K562 (cell line): ENCODE data around the gene ZBED4. TPM values are rescaled to one million over a fixed set of nuclear protein-coding genes. Genes with fewer than 3 reads are reported as not detected.

Experiments used
- ARID2 ChIP-seq: fragments of 450-650 bp; IDR thresholded peaks from 2 replicates; pipeline ENCODE4 v1.6.1; 2017; ENCODE audit warnings: antibody characterized with exemption, mild to moderate bottlenecking
- CBX3 ChIP-seq, 2 experiments: IDR thresholded peaks; 1 replicate in 1 of 2; 2 replicates in 1 of 2; pipeline ENCODE4 v1.6.1; 2012; ENCODE audit warnings: inconsistent platforms in 2 of 2, low read length in 2 of 2, borderline replicate concordance in 1 of 2, control low read depth in 1 of 2
- DIDO1 ChIP-seq: fragments of 450-650 bp; IDR thresholded peaks from 2 replicates; pipeline ENCODE4 v1.6.1; 2016; ENCODE audit warnings: low read depth, missing biosample characterization, missing genetic modification characterization
- ELF1 ChIP-seq: fragments of 200-800 bp; sonication (Bioruptor generic); IDR thresholded peaks from 2 replicates; pipeline ENCODE4 v1.6.1; 2016; ENCODE audit warnings: missing genetic modification characterization, missing compliant biosample characterization
- ELF4 ChIP-seq: fragments of 450-650 bp; formaldehyde crosslinking; IDR thresholded peaks from 2 replicates; pipeline ENCODE4 v1.4.0; 2022; ENCODE audit warnings: missing genetic modification characterization
- ETV6 ChIP-seq, 3 experiments: fragments of 150-350 bp in 1 of 3; sonication (generic) in 1 of 3; formaldehyde crosslinking in 1 of 3; IDR thresholded peaks; 2 replicates each; pipeline versions ENCODE4 v1.6.1 to v1.8.0; 2014 to 2022; ENCODE audit warnings: borderline replicate concordance in 2 of 3, low read depth in 2 of 3, antibody characterized with exemption in 1 of 3, low read length in 1 of 3, mild to moderate bottlenecking in 1 of 3, missing genetic modification reagents in 1 of 3
- KAT7 ChIP-seq: sonication (generic); formaldehyde crosslinking; IDR thresholded peaks from 2 replicates; pipeline ENCODE4 v1.8.0; 2022; ENCODE audit warnings: missing genetic modification reagents, mild to moderate bottlenecking, borderline replicate concordance
- MCM7 ChIP-seq, 2 experiments: fragments of 450-650 bp; IDR thresholded peaks; 2 replicates each; pipeline ENCODE4 v1.6.1; 2016 to 2018
- MED1 ChIP-seq: sonication (generic); formaldehyde crosslinking; IDR thresholded peaks from 2 replicates; pipeline ENCODE4 v1.8.1; 2023; ENCODE audit warnings: missing genetic modification reagents, borderline replicate concordance
- NCOA4 ChIP-seq: fragments of 450-650 bp; IDR thresholded peaks from 2 replicates; pipeline ENCODE4 v1.6.1; 2018; ENCODE audit warnings: mild to moderate bottlenecking; ENCODE audit not compliant: partially characterized antibody
- RBFOX2 ChIP-seq: fragments of 200-400 bp; formaldehyde crosslinking; IDR thresholded peaks from 2 replicates; pipeline ENCODE4 v1.6.1; 2017; ENCODE audit warnings: low read depth, mild to moderate bottlenecking, low read length, moderate library complexity
- SAFB2 ChIP-seq: fragments of 200-400 bp; formaldehyde crosslinking; IDR thresholded peaks from 2 replicates; pipeline ENCODE4 v1.6.1; 2018; ENCODE audit warnings: borderline replicate concordance, low read length, low read depth, moderate library complexity; ENCODE audit not compliant: severe bottlenecking
- SMAD4 ChIP-seq: fragments of 250-450 bp; sonication (Bioruptor Pico); conservative IDR thresholded peaks from 2 replicates; pipeline ENCODE4 v1.8.0; 2021; ENCODE audit warnings: inconsistent platforms, mild to moderate bottlenecking, moderate library complexity
- STAG1 ChIP-seq: sonication (generic); formaldehyde crosslinking; IDR thresholded peaks from 2 replicates; pipeline ENCODE4 v1.5.0; 2020; ENCODE audit warnings: missing genetic modification reagents, borderline replicate concordance
- TFAM ChIP-seq: fragments of 250-450 bp; sonication (Bioruptor Pico); conservative IDR thresholded peaks from 2 replicates; pipeline ENCODE4 v1.5.0; 2021; ENCODE audit warnings: mild to moderate bottlenecking, moderate library complexity
- TOE1 ChIP-seq, 2 experiments: fragments of 450-650 bp in 1 of 2; sonication (generic) in 1 of 2; formaldehyde crosslinking in 1 of 2; IDR thresholded peaks; 2 replicates each; pipeline versions ENCODE4 v1.7.1 to v1.8.0; 2016 to 2022; ENCODE audit warnings: borderline replicate concordance in 2 of 2, mild to moderate bottlenecking in 2 of 2, antibody characterized with exemption in 1 of 2, inconsistent platforms in 1 of 2, low read depth in 1 of 2, missing genetic modification reagents in 1 of 2, moderate library complexity in 1 of 2
- ZBTB11 ChIP-seq, 3 experiments: fragments of 200-800 bp in 1 of 3; fragments of 250-450 bp in 1 of 3; fragments of 450-650 bp in 1 of 3; sonication (Bioruptor Pico) in 1 of 3; sonication (Bioruptor generic) in 1 of 3; formaldehyde crosslinking in 1 of 3; IDR thresholded peaks; 2 replicates each; pipeline versions ENCODE4 v1.6.1 to v1.8.0; 2016 to 2022; ENCODE audit warnings: mild to moderate bottlenecking in 2 of 3, missing genetic modification characterization in 2 of 3, missing compliant biosample characterization in 1 of 3, moderate library complexity in 1 of 3
- ZNF124 ChIP-seq: sonication (generic); formaldehyde crosslinking; IDR thresholded peaks from 2 replicates; pipeline ENCODE4 v1.8.1; 2022; ENCODE audit warnings: missing genetic modification reagents
- ZNF282 ChIP-seq: sonication (generic); formaldehyde crosslinking; IDR thresholded peaks from 2 replicates; pipeline ENCODE4 v1.8.1; 2023; ENCODE audit warnings: missing genetic modification reagents
- ZNF395 ChIP-seq: fragments of 200-800 bp; sonication (Bioruptor generic); IDR thresholded peaks from 2 replicates; pipeline ENCODE4 v1.6.1; 2017; ENCODE audit warnings: missing genetic modification characterization, missing compliant biosample characterization
- ZNF766 ChIP-seq: fragments of 200-800 bp; sonication (Bioruptor generic); conservative IDR thresholded peaks from 2 replicates; pipeline ENCODE4 v1.6.1; 2016; ENCODE audit warnings: missing genetic modification characterization, missing compliant biosample characterization
- ZNF830 ChIP-seq: fragments of 250-450 bp; sonication (Bioruptor Pico); IDR thresholded peaks from 2 replicates; pipeline ENCODE4 v1.5.0; 2021; ENCODE audit warnings: mild to moderate bottlenecking
- polyA plus RNA-seq, 8 experiments: library from polyadenylated mRNA; depleted of rRNA in 4 of 8; stranded (reverse) in 5 of 8; unstranded in 3 of 8; fragments of >200 nt; fragmentation: Nextera tagmentation in 2 of 8; fragmentation: Illumina TruSeq in 1 of 8; extraction: Ambion mirVana in 2 of 8; extraction: Trizol in 1 of 8; gene quantifications; 2 replicates each; pipeline versions ENCODE4 v1.2.1 to v1.2.3, GENCODE V29; 2011 to 2014; ENCODE audit warnings: inconsistent platforms in 1 of 8, missing spikeins in 1 of 8
- total RNA-seq, 7 experiments: library from RNA; depleted of rRNA in 6 of 7; stranded (reverse); fragments of >200 nt in 6 of 7; fragmentation: Illumina TruSeq in 2 of 7; extraction: Trizol in 2 of 7; gene quantifications; 2 replicates each; pipeline versions ENCODE4 v1.2.1 to v1.2.3, GENCODE V29; 2011 to 2021; ENCODE audit warnings: low replicate concordance in 1 of 7

ZBED4 gene
- total and polyA plus RNA-seq, 9 of the 15 experiments (the other 6 are each of a cell fraction or from before 2014, with no cell fraction given), result 1.5 to 16.8 (median 7.4) TPM

GRCh38 chr22:49936018-49936972, 82.7 kb downstream of the ZBED4 start (continued):
- no peak for TF ChIP-seq ZNF830 (CRISPR knock-in tag)
- TF ChIP-seq TOE1 (IDR thresholded peaks at IDR 0.05; ENCODE audit: borderline replicate concordance), result peak; percentile 67; the same call in 1 of the 2 replicates
- no peak for TF ChIP-seq TOE1 (CRISPR knock-in tag; IDR thresholded peaks at IDR 0.05; ENCODE audit: borderline replicate concordance, low read depth)
- no peak for TF ChIP-seq STAG1
- TF ChIP-seq ZNF282 (CRISPR knock-in tag), result no peak
- TF ChIP-seq ARID2, result no peak
- TF ChIP-seq CBX3 (IDR thresholded peaks at IDR 0.05; ENCODE audit: borderline replicate concordance in 1 of 2, low read length in 2 of 2), result no peak
- TF ChIP-seq SMAD4 (CRISPR knock-in tag), result peak; percentile 52
- TF ChIP-seq RBFOX2, result peak; percentile 65
- TF ChIP-seq ZBTB11 (CRISPR knock-in tag; IDR thresholded peaks at IDR 0.05), result no peak
- no peak for TF ChIP-seq TFAM (CRISPR knock-in tag)
- no peak for TF ChIP-seq ELF1
- TF ChIP-seq ZNF395 (CRISPR knock-in tag), result no peak
- no peak for TF ChIP-seq ZNF766 (CRISPR knock-in tag)
- no peak for TF ChIP-seq ETV6 (IDR thresholded peaks at IDR 0.05; ENCODE audit: borderline replicate concordance in 1 of 2, low read depth in 2 of 2, low read length in 1 of 2)
- no peak for TF ChIP-seq ETV6 (CRISPR knock-in tag; IDR thresholded peaks at IDR 0.05; ENCODE audit: borderline replicate concordance)
- TF ChIP-seq NCOA4, result no peak
- TF ChIP-seq MED1, result no peak
- no peak for TF ChIP-seq ZNF124
- no peak for TF ChIP-seq DIDO1
- no peak for TF ChIP-seq ELF4 (CRISPR knock-in tag)
- TF ChIP-seq KAT7, result no peak
- no peak for TF ChIP-seq SAFB2
- no peak for TF ChIP-seq MCM7 (IDR thresholded peaks at IDR 0.05)
